A673 (cell line): ENCODE data around the gene TNFRSF14. TPM values are rescaled to one million over a fixed set of nuclear protein-coding genes. Genes with fewer than 3 reads are reported as not detected.

ENCODE experiments used
- BruUV-seq: library from RNA; stranded (reverse); fragments of 400-500 nt; replicated peaks from 2 replicates; lab custom pipeline; 2021; lab: Mats Ljungman, UMichigan
- CTCF ChIA-PET: fragments of 300-600 bp; sonication (Branson Sonifier 250); formaldehyde crosslinking; loops from one replicate; lab custom pipeline; 2022; ENCODE audit warnings: antibody characterized with exemption; lab: Charles Lee
- POLR2A ChIA-PET: fragments of 300-600 bp; sonication (Branson Sonifier 250); formaldehyde crosslinking; loops from one replicate; lab custom pipeline; 2022; ENCODE audit warnings: antibody characterized with exemption; ENCODE audit not compliant: low non-redundant PET; lab: Charles Lee
- DNase-seq: peaks from one replicate; pipeline ENCODE4 v3.0.0-alpha.2; 2015; ENCODE audit warnings: low spot score
- H3K27ac ChIP-seq: fragments of 200-600 bp; sonication (generic); 2 replicates; pipeline ENCODE4 v1.5.1; 2016; ENCODE audit warnings: mixed run types, low read depth, mild to moderate bottlenecking, mixed read lengths, antibody characterized with exemption, low read length; ENCODE audit not compliant: poor library complexity, severe bottlenecking
- H3K27me3 ChIP-seq: fragments of 200-600 bp; sonication (generic); replicated peaks from 2 replicates; pipeline ENCODE4 v1.6.1; 2017; ENCODE audit warnings: mixed run types, low read depth, mild to moderate bottlenecking, mixed read lengths, antibody characterized with exemption, low read length; ENCODE audit not compliant: insufficient read depth, poor library complexity
- H3K36me3 ChIP-seq: fragments of 200-600 bp; sonication (generic); 2 replicates; pipeline ENCODE4 v1.6.1; 2016; ENCODE audit warnings: mixed run types, mild to moderate bottlenecking, mixed read lengths, antibody characterized with exemption, low read length; ENCODE audit not compliant: insufficient read depth, poor library complexity, severe bottlenecking
- H3K4me1 ChIP-seq: fragments of 200-600 bp; sonication (generic); 2 replicates; pipeline ENCODE4 v1.6.1; 2017; ENCODE audit warnings: mixed run types, mild to moderate bottlenecking, mixed read lengths, antibody characterized with exemption, low read length; ENCODE audit not compliant: insufficient read depth, poor library complexity, severe bottlenecking
- H3K4me3 ChIP-seq: fragments of 200-600 bp; sonication (generic); 2 replicates; pipeline ENCODE4 v1.5.1; 2016; ENCODE audit warnings: low read depth, mixed run types, mild to moderate bottlenecking, mixed read lengths, low read length; ENCODE audit not compliant: poor library complexity, severe bottlenecking
- H3K9me3 ChIP-seq: fragments of 200-600 bp; sonication (generic); 2 replicates; pipeline ENCODE4 v1.6.1; 2016; ENCODE audit warnings: mixed run types, low read depth, mild to moderate bottlenecking, mixed read lengths, antibody characterized with exemption, low read length; ENCODE audit not compliant: poor library complexity, severe bottlenecking
- CTCF ChIP-seq: fragments of 300-800, 200-600 bp; sonication (generic); conservative IDR thresholded peaks from 2 replicates; pipeline ENCODE4 v1.5.1; 2017; ENCODE audit warnings: low read depth, mild to moderate bottlenecking, antibody characterized with exemption, low read length, moderate library complexity, mixed read lengths
- EZH2 ChIP-seq: fragments of 200-600 bp; sonication (generic); IDR thresholded peaks from 2 replicates; pipeline ENCODE4 v1.6.1; 2017; ENCODE audit warnings: borderline replicate concordance, low read depth, mild to moderate bottlenecking, mixed read lengths, antibody characterized with exemption, low read length; ENCODE audit not compliant: poor library complexity, severe bottlenecking
- intact Hi-C: fragments of 100-400 bp; cut with micrococcal nuclease; formaldehyde crosslinking; loops from one replicate; pipeline ENCODE4 v1.10.0; 2022; ENCODE audit not compliant: unreplicated experiment
- total RNA-seq: library from RNA; stranded (reverse); gene quantifications from 2 replicates; pipeline ENCODE4 v1.2.3, GENCODE V29; 2021

TNFRSF14 gene
- total RNA-seq, 1 experiment from 2014 or later: 4.6 TPM

GRCh38 chr1:2529784-2530512 is 26.2 kb upstream of the TNFRSF14 start, which contains the start of gene HES5:
Gene HES5, minus strand, starts transcription at chr1:2530263. Its CDS starts 99 bp downstream, at chr1:2530164.
- Histone ChIP-seq H3K4me3 (peak within 1 kb of the TSS; percentile 7), H3K9me3 (no peaks in the 10 kb centered on the region), H3K27ac (no peak within 1 kb of the TSS), H3K27me3 (peaks cover 62% of the 10 kb centered on the region), H3K36me3 (no peaks in the 10 kb centered on the region), H3K4me1 (peaks cover 4% of the 10 kb centered on the region)
- intact Hi-C loops: no loop called here
- no TSS peak for BruUV-seq
- no peak for DNase-seq
- peak; percentile 99 for TF ChIP-seq EZH2
- no peak for TF ChIP-seq CTCF
- ChIA-PET POLR2A (no interaction called here), CTCF (interaction anchor here (0.6 kb wide), 1 partner anchor 16 kb away, joined by 4 read pairs; no protein-coding TSS in a partner anchor)

GRCh38 chr1:2530513-2531361 is 25.4 kb upstream of the TNFRSF14 start:
- Histone ChIP-seq H3K4me1 (peaks cover 3% of the 10 kb centered on the region), H3K4me3 (no peak overlapping the region), H3K9me3 (no peaks in the 10 kb centered on the region), H3K27ac (no peak overlapping the region), H3K36me3 (no peaks in the 10 kb centered on the region), H3K27me3 (peaks cover 70% of the 10 kb centered on the region)
- ChIA-PET POLR2A (no interaction called here), CTCF (interaction anchor here (0.6 kb wide), 1 partner anchor 16 kb away, joined by 4 read pairs; no protein-coding TSS in a partner anchor)
- no TSS peak for BruUV-seq
- intact Hi-C loops: no loop called here
- TF ChIP-seq CTCF (no peak), EZH2 (peak; percentile 14)
- no peak for DNase-seq

- Histone ChIP-seq H3K27ac (no peak overlapping the region), H3K4me1 (no peaks in the 10 kb centered on the region), H3K9me3 (no peaks in the 10 kb centered on the region), H3K36me3 (no peaks in the 10 kb centered on the region), H3K27me3 (peaks cover 70% of the 10 kb centered on the region), H3K4me3 (no peak overlapping the region)
- TF ChIP-seq CTCF: no peak
- no peak for TF ChIP-seq EZH2
- intact Hi-C loops: no loop called here
- ChIA-PET POLR2A (no interaction called here), CTCF (no interaction called here)
- no peak for DNase-seq
- no TSS peak for BruUV-seq
Measured at GRCh38 chr1:2532485-2533160, 23.5 kb upstream of the TNFRSF14 start.
